Embryonic facial prominence (tissue), 1 donor: ENCODE data around the gene SFXN1.

Source experiments
- DNase-seq: peaks from one replicate; pipeline ENCODE4 v3.0.0-alpha.2; 2016; ENCODE audit errors: extremely low spot score

Gene SFXN1

DNA sequence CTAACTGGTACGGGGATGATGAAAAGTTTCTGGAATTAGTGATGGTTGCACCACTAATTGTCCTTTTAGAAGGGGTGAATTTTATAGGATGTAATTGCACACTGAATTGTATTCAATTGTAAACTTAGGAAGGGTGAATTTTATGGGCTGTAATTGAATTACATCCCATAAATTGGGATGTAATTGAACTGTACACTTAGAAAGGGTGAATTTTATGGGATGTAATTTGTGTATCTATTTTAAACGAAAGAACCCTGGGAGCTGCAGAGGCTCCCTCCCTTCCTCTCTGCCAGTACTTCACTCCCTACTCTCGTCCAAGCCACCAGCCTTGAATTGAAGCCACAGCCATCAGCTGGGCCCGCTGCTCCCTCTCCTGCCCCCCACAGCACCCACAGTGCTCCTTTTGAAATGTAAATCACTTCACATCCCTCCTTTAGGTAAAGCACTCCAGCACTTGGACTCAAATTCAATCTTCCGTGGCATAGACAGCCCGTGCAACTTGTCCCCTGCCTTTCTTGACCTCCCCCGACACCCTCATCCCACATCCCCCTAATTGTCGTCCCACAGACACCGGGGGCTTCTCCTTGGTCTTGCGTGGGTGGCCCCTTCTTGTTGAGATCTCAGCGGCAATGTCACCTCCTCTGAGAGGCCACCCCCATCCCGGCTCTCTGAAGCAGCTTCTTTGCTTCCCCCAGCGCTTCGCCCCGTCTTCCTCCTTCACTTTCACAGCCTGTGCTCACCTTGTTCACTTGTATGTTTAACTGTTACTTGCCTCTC is 95.3 kb downstream of the SFXN1 start:
- no peak for DNase-seq

DNA sequence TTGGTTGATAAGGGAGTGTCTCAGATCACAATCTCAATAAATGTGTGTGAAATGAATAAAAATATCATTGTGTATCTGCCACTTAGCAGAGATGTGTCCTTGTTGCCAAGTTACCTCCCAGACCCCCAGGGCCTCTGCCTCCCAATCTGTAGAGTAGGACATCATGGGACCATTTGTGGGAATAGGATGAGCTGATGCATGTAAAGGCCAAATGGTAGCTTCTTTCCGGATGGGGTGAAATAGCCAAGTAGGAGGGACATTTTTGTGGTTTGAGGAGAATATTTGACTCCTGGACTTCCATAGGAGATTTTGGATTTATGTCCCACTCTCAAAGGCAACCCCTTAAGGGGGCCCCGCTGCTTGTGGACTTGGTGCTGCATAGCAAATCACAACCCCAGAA is 96.9 kb downstream of the SFXN1 start:
- DNase-seq: no peak

DNA sequence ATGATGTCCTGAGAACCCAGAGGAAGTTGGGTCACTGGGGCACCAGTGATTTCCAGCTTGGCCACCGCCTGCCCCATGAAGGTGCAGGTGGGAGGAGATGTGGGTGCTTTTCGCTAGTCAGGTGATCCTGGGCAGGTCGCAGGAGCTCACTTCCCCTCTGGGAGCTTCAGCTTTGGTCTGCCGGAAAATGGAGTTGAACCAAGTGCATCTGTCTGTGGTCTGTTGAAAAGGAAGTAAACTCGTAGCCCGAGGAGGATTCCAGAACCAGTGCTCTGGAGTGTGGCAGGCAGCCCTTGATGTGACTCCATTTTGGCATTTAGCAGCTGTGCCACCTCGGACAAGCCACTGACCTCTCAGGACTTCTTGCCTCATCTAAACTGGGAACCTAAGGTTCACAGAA is 97.7 kb downstream of the SFXN1 start:
- no peak for DNase-seq

DNA sequence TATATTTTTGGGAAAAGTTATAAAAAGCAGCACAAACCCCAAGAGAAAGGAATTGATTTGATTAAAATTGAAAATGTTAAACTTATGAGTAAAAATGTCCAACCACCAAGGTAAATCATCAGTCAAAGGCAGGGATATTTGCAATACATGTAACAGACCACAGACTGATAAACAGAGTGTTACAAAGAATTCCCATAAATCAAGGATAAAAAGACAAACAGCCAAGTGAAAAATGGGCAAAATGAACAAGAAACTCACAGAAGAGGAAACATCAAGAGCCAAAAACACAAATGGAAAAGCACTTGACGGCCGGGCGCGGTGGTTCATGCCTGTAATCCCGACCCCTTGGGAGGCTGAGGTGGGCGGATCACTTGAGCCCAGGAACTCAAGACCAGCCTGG is 98.2 kb downstream of the SFXN1 start:
- no peak for DNase-seq
